Hepatocyte (in vitro differentiated cells): ENCODE results near the gene ATAD5. TPM values are rescaled to one million over a fixed set of nuclear protein-coding genes. Genes with fewer than 3 reads are reported as not detected.

Experiments used
- DNase-seq: peaks from one replicate; pipeline ENCODE4 v3.0.0-alpha.2; 2016; ENCODE audit warnings: low spot score
- H2AFZ ChIP-seq: fragments of 200-600 bp; sonication (generic); 2 replicates; pipeline ENCODE4 v1.6.0; 2016; ENCODE audit warnings: antibody characterized with exemption, mild to moderate bottlenecking
- H3K27ac ChIP-seq: fragments of 200-600 bp; sonication (generic); 2 replicates; pipeline ENCODE4 v1.5.1; 2016; ENCODE audit warnings: mild to moderate bottlenecking
- H3K27me3 ChIP-seq: fragments of 200-600 bp; sonication (generic); 2 replicates; pipeline ENCODE4 v1.6.1; 2016
- H3K36me3 ChIP-seq: fragments of 200-600 bp; sonication (generic); replicated peaks from 2 replicates; pipeline ENCODE4 v1.5.1; 2016; ENCODE audit warnings: low read depth; ENCODE audit not compliant: insufficient read depth
- H3K4me1 ChIP-seq: fragments of 200-600 bp; sonication (generic); 2 replicates; pipeline ENCODE4 v1.5.1; 2016; ENCODE audit warnings: mild to moderate bottlenecking, moderate library complexity; ENCODE audit not compliant: insufficient read depth
- H3K4me2 ChIP-seq: fragments of 200-600 bp; sonication (generic); 2 replicates; pipeline ENCODE4 v1.6.0; 2016
- H3K4me3 ChIP-seq: fragments of 200-600 bp; sonication (generic); 2 replicates; pipeline ENCODE4 v1.5.1; 2016; ENCODE audit warnings: mild to moderate bottlenecking
- H3K79me2 ChIP-seq: fragments of 200-600 bp; sonication (generic); 2 replicates; pipeline ENCODE4 v1.6.0; 2017; ENCODE audit warnings: mild to moderate bottlenecking
- H3K9me2 ChIP-seq: fragments of 200-600 bp; sonication (generic); replicated peaks from 2 replicates; pipeline ENCODE4 v1.6.0; 2017; ENCODE audit warnings: mild to moderate bottlenecking; ENCODE audit not compliant: insufficient read depth
- H3K9me3 ChIP-seq: fragments of 200-600 bp; sonication (generic); 2 replicates; pipeline ENCODE4 v1.5.1; 2016; ENCODE audit warnings: low read depth, mild to moderate bottlenecking
- H4K20me1 ChIP-seq: fragments of 200-600 bp; sonication (generic); 2 replicates; pipeline ENCODE4 v1.6.0; 2016; ENCODE audit warnings: mild to moderate bottlenecking; ENCODE audit not compliant: insufficient read depth, poor library complexity, severe bottlenecking
- EZH2 ChIP-seq: fragments of 200-600 bp; sonication (generic); IDR thresholded peaks from 2 replicates; pipeline ENCODE4 v1.6.1; 2016; ENCODE audit warnings: antibody characterized with exemption, mild to moderate bottlenecking, borderline replicate concordance
- EZH2phosphoT487 ChIP-seq: fragments of 200-600 bp; sonication (generic); IDR thresholded peaks from one replicate; pipeline ENCODE4 v1.6.1; 2018; ENCODE audit warnings: antibody characterized with exemption, mild to moderate bottlenecking, low read depth, moderate library complexity; ENCODE audit not compliant: unreplicated experiment, severe bottlenecking
- WGBS: methylation state at CpG from one replicate; pipeline ENCODE4 v1.1.6; 2016; ENCODE audit warnings: low lambda C conversion rate; ENCODE audit errors: missing lambda C conversion rate; 5-methylcytosine and 5-hydroxymethylcytosine counted together
- polyA plus RNA-seq: library from polyadenylated mRNA; unstranded; fragments of >200 nt; fragmentation: Nextera tagmentation; extraction: Ambion mirVana; gene quantifications from 2 replicates; pipeline ENCODE4 v1.2.1, GENCODE V29; 2016
- total RNA-seq: library from RNA; depleted of rRNA; stranded (reverse); fragments of >200 nt; gene quantifications from 2 replicates; pipeline ENCODE4 v1.2.3, GENCODE V29; 2014
- TF ChIP-seq, protein P1 (sequence below): fragments of 200-600 bp; sonication (generic); IDR thresholded peaks from 2 replicates; pipeline ENCODE4 v1.5.1; 2016; ENCODE audit warnings: antibody characterized with exemption, mild to moderate bottlenecking; ENCODE audit not compliant: poor library complexity

ATAD5 gene
- total and polyA plus RNA-seq, 2 experiments from 2014 or later = 1.5 to 3.2 TPM

DNA sequence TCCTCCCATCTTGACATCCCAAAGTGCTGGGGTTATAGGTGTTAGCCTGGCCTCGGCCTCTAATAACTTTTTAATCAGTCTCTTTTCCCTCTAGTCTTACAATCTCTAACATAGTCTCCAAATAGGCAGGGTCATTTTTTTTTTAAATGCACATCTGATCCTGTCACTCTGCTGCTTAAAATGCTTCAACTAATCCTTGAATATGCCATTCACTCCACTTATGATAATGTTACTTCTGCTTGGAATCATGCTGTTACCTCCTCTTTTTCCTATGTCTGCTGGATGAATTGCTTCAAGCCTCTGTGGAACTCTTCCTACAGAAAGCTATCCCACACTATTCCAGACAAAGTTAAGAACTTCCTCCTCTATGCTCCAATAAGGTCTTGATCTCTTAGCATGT lies 30.1 kb upstream of the ATAD5 start:
- Histone ChIP-seq H3K9me2 (no peaks in the 10 kb centered on the region), H3K27ac (no peak overlapping the region), H3K4me2 (no peak overlapping the region), H3K4me3 (no peak overlapping the region), H3K4me1 (no peaks in the 10 kb centered on the region), H3K36me3 (no peaks in the 10 kb centered on the region), H3K27me3 (no peaks in the 10 kb centered on the region), H4K20me1 (no peaks in the 10 kb centered on the region), H3K79me2 (peaks cover 7% of the 10 kb centered on the region), H3K9me3 (no peaks in the 10 kb centered on the region), H2AFZ (no peak overlapping the region)
- no peak for TF ChIP-seq EZH2phosphoT487
- TF ChIP-seq, protein P1, sequence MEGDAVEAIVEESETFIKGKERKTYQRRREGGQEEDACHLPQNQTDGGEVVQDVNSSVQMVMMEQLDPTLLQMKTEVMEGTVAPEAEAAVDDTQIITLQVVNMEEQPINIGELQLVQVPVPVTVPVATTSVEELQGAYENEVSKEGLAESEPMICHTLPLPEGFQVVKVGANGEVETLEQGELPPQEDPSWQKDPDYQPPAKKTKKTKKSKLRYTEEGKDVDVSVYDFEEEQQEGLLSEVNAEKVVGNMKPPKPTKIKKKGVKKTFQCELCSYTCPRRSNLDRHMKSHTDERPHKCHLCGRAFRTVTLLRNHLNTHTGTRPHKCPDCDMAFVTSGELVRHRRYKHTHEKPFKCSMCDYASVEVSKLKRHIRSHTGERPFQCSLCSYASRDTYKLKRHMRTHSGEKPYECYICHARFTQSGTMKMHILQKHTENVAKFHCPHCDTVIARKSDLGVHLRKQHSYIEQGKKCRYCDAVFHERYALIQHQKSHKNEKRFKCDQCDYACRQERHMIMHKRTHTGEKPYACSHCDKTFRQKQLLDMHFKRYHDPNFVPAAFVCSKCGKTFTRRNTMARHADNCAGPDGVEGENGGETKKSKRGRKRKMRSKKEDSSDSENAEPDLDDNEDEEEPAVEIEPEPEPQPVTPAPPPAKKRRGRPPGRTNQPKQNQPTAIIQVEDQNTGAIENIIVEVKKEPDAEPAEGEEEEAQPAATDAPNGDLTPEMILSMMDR = no peak
- TF ChIP-seq EZH2 = no peak
- 95% methylated on average over 1 of the region's 1 CpG for WGBS
- no peak for DNase-seq

DNA sequence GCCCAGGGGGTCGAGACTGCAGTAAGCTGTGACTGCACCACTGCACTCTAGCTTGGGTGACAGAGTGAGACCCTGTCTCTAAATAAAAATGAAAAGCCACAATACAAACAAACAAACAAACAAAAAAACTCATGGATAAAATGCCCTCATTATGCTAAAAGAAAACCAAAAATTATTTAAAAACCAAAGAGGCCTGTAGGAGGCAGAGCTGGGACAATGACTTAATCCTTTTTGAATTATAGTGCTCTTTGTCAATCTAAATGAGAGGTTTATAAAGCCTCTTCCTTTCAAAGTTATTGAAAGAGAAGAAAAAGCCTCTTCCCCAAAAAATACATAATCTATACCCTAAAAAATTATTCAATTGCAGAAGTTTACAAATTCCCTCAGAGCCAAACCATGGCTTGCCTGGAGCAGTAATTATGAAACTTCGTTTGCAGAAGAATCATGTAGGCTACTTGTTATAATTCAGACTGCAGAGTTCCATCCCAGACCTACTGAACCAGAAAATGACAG lies 25.8 kb upstream of the ATAD5 start:
- Histone ChIP-seq H3K27ac (no peak overlapping the region), H3K9me2 (no peaks in the 10 kb centered on the region), H3K79me2 (peaks cover 16% of the 10 kb centered on the region), H3K4me2 (no peak overlapping the region), H3K36me3 (no peaks in the 10 kb centered on the region), H3K4me1 (no peaks in the 10 kb centered on the region), H3K4me3 (no peak overlapping the region), H4K20me1 (no peaks in the 10 kb centered on the region), H3K27me3 (no peaks in the 10 kb centered on the region), H3K9me3 (no peaks in the 10 kb centered on the region), H2AFZ (no peak overlapping the region)
- WGBS = 92% methylated on average over 2 of the region's 2 CpGs
- TF ChIP-seq EZH2phosphoT487 = no peak
- no peak for TF ChIP-seq EZH2
- TF ChIP-seq, protein P1 = no peak
- DNase-seq = no peak

DNA sequence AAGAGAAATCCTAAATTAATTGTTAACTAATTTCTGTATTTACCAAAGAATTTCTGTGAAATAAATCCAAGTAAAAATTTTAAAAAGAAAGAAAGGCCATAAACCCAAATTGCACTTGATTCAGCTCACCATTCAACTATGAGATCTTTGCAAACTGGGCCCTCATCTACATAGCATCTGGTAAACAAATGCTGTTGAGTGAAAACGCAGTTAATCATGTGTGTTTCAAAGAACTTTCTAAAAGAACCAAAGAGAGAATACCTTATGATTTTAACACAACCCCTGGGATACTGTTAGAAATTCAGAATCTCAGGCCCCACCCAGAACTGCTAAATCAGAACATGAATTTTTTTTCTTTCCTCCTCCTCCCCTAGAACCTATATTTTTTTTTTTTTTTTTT lies 23.9 kb upstream of the ATAD5 start:
- Histone ChIP-seq H3K4me3 (no peak overlapping the region), H3K9me3 (no peaks in the 10 kb centered on the region), H3K4me2 (no peak overlapping the region), H3K27me3 (no peaks in the 10 kb centered on the region), H3K4me1 (no peaks in the 10 kb centered on the region), H3K9me2 (no peaks in the 10 kb centered on the region), H3K79me2 (peaks cover 21% of the 10 kb centered on the region), H4K20me1 (no peaks in the 10 kb centered on the region), H3K36me3 (no peaks in the 10 kb centered on the region), H2AFZ (no peak overlapping the region), H3K27ac (no peak overlapping the region)
- no peak for TF ChIP-seq EZH2
- TF ChIP-seq, protein P1 = no peak
- no peak for TF ChIP-seq EZH2phosphoT487
- no peak for DNase-seq
- whole genome bisulfite sequencing = 91% methylated on average over 1 of the region's 1 CpG

DNA sequence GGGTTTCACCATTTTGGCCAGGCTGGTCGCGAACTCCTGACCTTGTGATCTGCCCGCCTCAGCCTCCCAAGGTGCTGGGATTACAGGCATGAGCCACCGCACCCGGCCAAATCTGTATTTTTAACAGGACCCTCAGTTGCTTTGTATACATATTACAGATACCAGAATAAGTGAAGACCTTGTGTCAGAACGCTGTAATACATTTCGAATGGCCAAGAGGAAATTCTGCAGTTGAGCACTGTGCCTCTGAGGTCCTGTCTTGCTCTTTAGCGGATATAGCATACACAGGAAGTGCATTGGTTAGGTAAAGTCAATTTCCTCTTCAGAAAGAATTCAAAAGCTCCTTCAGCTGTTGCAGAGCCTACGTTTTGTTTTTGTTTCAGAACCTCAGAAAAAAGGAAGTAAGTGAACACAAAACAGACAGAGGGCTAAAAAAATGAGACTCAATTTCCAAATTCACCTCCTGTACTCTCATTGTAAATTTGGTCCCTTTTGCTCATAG lies 22.9 kb upstream of the ATAD5 start:
- Histone ChIP-seq H3K9me3 (no peaks in the 10 kb centered on the region), H3K4me3 (no peak overlapping the region), H3K4me2 (no peak overlapping the region), H3K27ac (no peak overlapping the region), H4K20me1 (no peaks in the 10 kb centered on the region), H3K36me3 (no peaks in the 10 kb centered on the region), H2AFZ (no peak overlapping the region), H3K9me2 (no peaks in the 10 kb centered on the region), H3K79me2 (peaks cover 21% of the 10 kb centered on the region), H3K27me3 (no peaks in the 10 kb centered on the region), H3K4me1 (no peaks in the 10 kb centered on the region)
- WGBS = 95% methylated on average over 9 of the region's 9 CpGs
- no peak for DNase-seq
- TF ChIP-seq EZH2 (no peak), EZH2phosphoT487 (no peak)
- TF ChIP-seq, protein P1 = no peak
